ENCODE results near the gene DACT2. TPM values are rescaled to one million over a fixed set of nuclear protein-coding genes. Genes with fewer than 3 reads are reported as not detected.

DACT2 gene
- total RNA-seq, 1 experiment from 2014 or later: not detected

DNA sequence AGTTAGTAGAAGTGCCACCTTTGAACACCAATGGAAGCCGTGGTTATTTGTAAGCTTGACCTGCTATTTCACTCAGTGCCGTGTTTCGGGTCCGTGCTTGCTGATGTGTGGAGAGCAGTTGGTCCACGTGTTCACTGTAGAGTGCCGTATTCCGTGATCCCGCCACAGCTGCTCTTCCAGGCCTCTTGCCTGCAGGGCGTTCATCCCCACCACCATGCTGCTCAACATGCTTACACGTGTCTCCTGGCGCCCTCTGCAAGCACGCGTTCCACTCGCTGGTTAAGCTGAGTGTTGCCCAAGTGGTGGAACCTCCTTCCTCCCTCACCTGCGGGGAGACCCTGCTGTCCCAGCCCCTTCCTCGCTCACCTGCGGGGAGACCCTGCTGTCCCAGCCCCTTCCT, 28.0 kb upstream of the DACT2 start:
- no peak overlapping the region for H3K4me2 ChIP-seq (ENCODE audit: low read length)

GRCh38 chr6:168347053-168347452, 27.5 kb upstream of the DACT2 start:
- Histone ChIP-seq H3K9me3 (ENCODE audit: control insufficient read depth in 1 of 2, insufficient read depth in 1 of 2, low read depth in 1 of 2, low read length in 2 of 2) (no peaks in the 10 kb centered on the region), H3K9ac (ENCODE audit: low read length) (no peak overlapping the region), H3K79me2 (ENCODE audit: insufficient read depth, low read length) (no peaks in the 10 kb centered on the region), H3K27me3 (ENCODE audit: insufficient read depth, low read length) (no peaks in the 10 kb centered on the region), H3K9me2 (ENCODE audit: insufficient read depth) (no peaks in the 10 kb centered on the region), H3K4me3 (replicated peaks in 1 of 2; ENCODE audit: low read depth in 1 of 2, low read length in 2 of 2) (no peak overlapping the region), H3K4me1 (ENCODE audit: control insufficient read depth in 1 of 2, insufficient read depth in 2 of 2, low read length in 2 of 2) (peaks cover 6 to 7% of the 10 kb centered on the region in 2 experiments; a peak in 2 of 4 replicates), H4K20me1 (ENCODE audit: insufficient read depth) (no peaks in the 10 kb centered on the region), H3K36me3 (ENCODE audit: control insufficient read depth in 1 of 2, insufficient read depth in 2 of 2, low read length in 2 of 2) (no peaks in the 10 kb centered on the region), H3K27ac (ENCODE audit: low read depth, low read length) (no peak overlapping the region), H2AFZ (ENCODE audit: low read depth, low read length, poor library complexity, severe bottlenecking) (no peak overlapping the region), H3K4me2 (ENCODE audit: low read length) (no peak overlapping the region)
- no peak for DNase-seq (ENCODE audit: low read depth, low spot score)
- intact Hi-C loops (cut with micrococcal nuclease): no loop called here
- POLR2A ChIA-PET: no interaction called here
- BruUV-seq (replicated peaks): no TSS peak
- RAD21 ChIA-PET (ENCODE audit: low non-redundant PET in 1 of 2, low total read pairs in 2 of 2, uncharacterized antibody in 2 of 2, unreplicated experiment in 2 of 2): no interaction called here
- TF ChIP-seq CBX3 (IDR thresholded peaks at IDR 0.05; ENCODE audit: low read depth) (no peak), SP1 (IDR thresholded peaks at IDR 0.05; ENCODE audit: low read depth) (no peak), REST (IDR thresholded peaks at IDR 0.05; ENCODE audit: low read depth) (no peak), JUND (IDR thresholded peaks at IDR 0.05) (no peak)
- CTCF ChIA-PET: no interaction called here
- ATAC-seq: no peak

More for the DNA sequence above, 28.0 kb upstream of the DACT2 start:
- ChIA-PET CTCF (no interaction called here), POLR2A (no interaction called here), RAD21 (ENCODE audit: low non-redundant PET in 1 of 2, low total read pairs in 2 of 2, uncharacterized antibody in 2 of 2, unreplicated experiment in 2 of 2) (no interaction called here)
- ATAC-seq: no peak
- Histone ChIP-seq H3K27me3 (ENCODE audit: insufficient read depth, low read length) (no peaks in the 10 kb centered on the region), H3K4me1 (ENCODE audit: control insufficient read depth in 1 of 2, insufficient read depth in 2 of 2, low read length in 2 of 2) (peaks cover 4 to 5% of the 10 kb centered on the region in 2 experiments; a peak in 2 of 4 replicates), H4K20me1 (ENCODE audit: insufficient read depth) (no peaks in the 10 kb centered on the region), H3K9ac (ENCODE audit: low read length) (no peak overlapping the region), H3K36me3 (ENCODE audit: control insufficient read depth in 1 of 2, insufficient read depth in 2 of 2, low read length in 2 of 2) (no peaks in the 10 kb centered on the region), H3K79me2 (ENCODE audit: insufficient read depth, low read length) (no peaks in the 10 kb centered on the region), H3K4me3 (replicated peaks in 1 of 2; ENCODE audit: low read depth in 1 of 2, low read length in 2 of 2) (no peak overlapping the region), H3K27ac (ENCODE audit: low read depth, low read length) (no peak overlapping the region), H2AFZ (ENCODE audit: low read depth, low read length, poor library complexity, severe bottlenecking) (no peak overlapping the region), H3K9me2 (ENCODE audit: insufficient read depth) (no peaks in the 10 kb centered on the region), H3K9me3 (ENCODE audit: control insufficient read depth in 1 of 2, insufficient read depth in 1 of 2, low read depth in 1 of 2, low read length in 2 of 2) (no peaks in the 10 kb centered on the region)
- BruUV-seq (replicated peaks): no TSS peak
- TF ChIP-seq RAD21 (IDR thresholded peaks at IDR 0.05; ENCODE audit: low read depth): no peak
- no peak for DNase-seq (ENCODE audit: low read depth, low spot score)
- intact Hi-C loops (cut with micrococcal nuclease): no loop called here

Data from HCT116 (cell line).